Measurements from ENCODE around the gene PLXNA4. TPM values are rescaled to one million over a fixed set of nuclear protein-coding genes. Genes with fewer than 3 reads are reported as not detected.
A peak's percentile ranks its signal among the peaks of the same experiment; 100 is the strongest.

Gene PLXNA4
- total RNA-seq, 4 donors from 2014 or later, result 0.49 to 7.1 (median 2.0) TPM

- intact Hi-C loops (cut with DNase I), result no loop called here
- Histone ChIP-seq H3K9me3 (no peaks in the 10 kb centered on the region), H3K4me1 (peaks cover 3 to 29% (median 3%) of the 10 kb centered on the region in 3 donors), H3K36me3 (no peaks in the 10 kb centered on the region), H3K27ac (peak overlapping the region; percentile 23 to 88 (median 81)), H3K4me3 (peak overlapping the region in 1 of 4 donors; percentile 9), H3K27me3 (no peaks in the 10 kb centered on the region)
- no peak for TF ChIP-seq CTCF (IDR thresholded peaks at IDR 0.05)
- TF ChIP-seq POLR2A (IDR thresholded peaks at IDR 0.05), result no peak
- WGBS, 2 donors, result 55 to 64% methylated on average over 8 to 10 of the region's 10 CpGs
- no peak for DNase-seq
Measured at GRCh38 chr7:132400561-132401142, 175.6 kb downstream of the PLXNA4 start.

- no peak for TF ChIP-seq POLR2A (IDR thresholded peaks at IDR 0.05)
- TF ChIP-seq CTCF (IDR thresholded peaks at IDR 0.05), result no peak
- no peaks in the 10 kb centered on the region for H3K36me3 ChIP-seq
- intact Hi-C loops (cut with DNase I), result no loop called here
- 66 to 75% methylated on average over 4 of the region's 4 CpGs for WGBS, 2 donors
- peaks cover 0 to 4% (median 0%) of the 10 kb centered on the region in 4 donors for H3K27me3 ChIP-seq
- no peak for DNase-seq
- no peak overlapping the region for H3K4me3 ChIP-seq
- H3K9me3 ChIP-seq, result no peaks in the 10 kb centered on the region
- H3K4me1 ChIP-seq, result peaks cover 3 to 39% (median 3%) of the 10 kb centered on the region in 3 donors
- H3K27ac ChIP-seq, result peak overlapping the region; percentile 34 to 88 (median 81)
Measured at GRCh38 chr7:132399367-132399766, 176.9 kb downstream of the PLXNA4 start.

- Histone ChIP-seq H3K4me3 (no peak overlapping the region), H3K27ac (peak overlapping the region; percentile 34 to 88 (median 81)), H3K9me3 (no peaks in the 10 kb centered on the region), H3K4me1 (peaks cover 0 to 35% (median 3%) of the 10 kb centered on the region in 3 donors), H3K27me3 (peaks cover 0 to 4% (median 0%) of the 10 kb centered on the region in 4 donors), H3K36me3 (no peaks in the 10 kb centered on the region)
- intact Hi-C loops (cut with DNase I), result no loop called here
- DNase-seq, result no peak
- WGBS, 2 donors, result 48 to 86% methylated on average over 5 to 6 of the region's 14 CpGs
- TF ChIP-seq CTCF (IDR thresholded peaks at IDR 0.05) (no peak), POLR2A (IDR thresholded peaks at IDR 0.05) (no peak)
Measured at GRCh38 chr7:132398253-132398925, 177.9 kb downstream of the PLXNA4 start.

DNA sequence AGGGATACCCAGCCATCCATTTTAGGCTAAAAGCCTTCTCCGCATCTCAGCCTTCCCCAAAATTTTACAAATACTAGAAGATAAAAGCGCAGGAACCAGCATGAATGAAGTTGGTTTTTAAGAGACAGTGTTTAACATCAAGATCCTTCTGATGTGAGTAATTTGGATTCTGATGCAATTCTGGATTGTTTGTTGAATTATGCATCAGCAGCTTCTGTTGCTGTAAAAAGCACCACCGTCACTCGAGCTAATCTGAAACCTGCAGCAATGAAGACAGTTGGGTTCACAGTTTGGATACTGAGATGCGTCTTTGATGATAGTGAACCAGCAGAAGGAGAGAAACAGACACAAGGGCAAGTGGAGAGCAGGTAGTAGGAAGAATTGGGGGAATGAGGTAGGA, 179.2 kb downstream of the PLXNA4 start:
- Histone ChIP-seq H3K9me3 (no peaks in the 10 kb centered on the region), H3K4me3 (no peak overlapping the region), H3K27ac (peak overlapping the region in 3 of 4 donors; percentile 48 to 88 (median 82)), H3K27me3 (peaks cover 0 to 4% (median 0%) of the 10 kb centered on the region in 4 donors), H3K4me1 (peaks cover 0 to 25% (median 3%) of the 10 kb centered on the region in 3 donors), H3K36me3 (no peaks in the 10 kb centered on the region)
- 79 to 80% methylated on average over 5 of the region's 5 CpGs for WGBS, 2 donors
- no peak for TF ChIP-seq POLR2A (IDR thresholded peaks at IDR 0.05)
- no peak for TF ChIP-seq CTCF (IDR thresholded peaks at IDR 0.05)
- DNase-seq, result no peak
- intact Hi-C loops (cut with DNase I), result no loop called here

- TF ChIP-seq POLR2A (IDR thresholded peaks at IDR 0.05) (no peak), CTCF (IDR thresholded peaks at IDR 0.05) (no peak)
- Histone ChIP-seq H3K4me1 (peaks cover 3 to 26% (median 3%) of the 10 kb centered on the region in 3 donors), H3K36me3 (no peaks in the 10 kb centered on the region), H3K4me3 (no peak overlapping the region), H3K9me3 (no peaks in the 10 kb centered on the region), H3K27me3 (peaks cover 0 to 4% (median 0%) of the 10 kb centered on the region in 4 donors), H3K27ac (peak overlapping the region in 3 of 4 donors; percentile 49 to 77 (median 73))
- DNase-seq, result no peak
- WGBS, 2 donors, result 83 to 84% methylated on average over 4 of the region's 4 CpGs
- intact Hi-C loops (cut with DNase I), result no loop called here
Measured at GRCh38 chr7:132395361-132395760, 180.9 kb downstream of the PLXNA4 start.
